Left ventricle myocardium inferior (tissue), 1 donor: Measurements from ENCODE around the gene STAT4. TPM values are rescaled to one million over a fixed set of nuclear protein-coding genes. Genes with fewer than 3 reads are reported as not detected.

Experiments
- DNase-seq: peaks from one replicate; pipeline ENCODE4 v3.0.0-alpha.2; 2020
- H3K27ac ChIP-seq: fragments of 200-600 bp; replicated peaks from 2 replicates; pipeline ENCODE4 v1.8.0; 2021
- H3K27me3 ChIP-seq: fragments of 200-600 bp; 2 replicates; pipeline ENCODE4 v1.8.0; 2021; ENCODE audit warnings: low read depth
- H3K36me3 ChIP-seq: fragments of 200-600 bp; 2 replicates; pipeline ENCODE4 v1.8.0; 2021
- H3K4me1 ChIP-seq: fragments of 200-600 bp; 2 replicates; pipeline ENCODE4 v1.8.0; 2021
- H3K4me3 ChIP-seq: fragments of 200-600 bp; 2 replicates; pipeline ENCODE4 v1.8.0; 2021; ENCODE audit warnings: mild to moderate bottlenecking, moderate library complexity
- H3K9me3 ChIP-seq: fragments of 200-600 bp; replicated peaks from 2 replicates; pipeline ENCODE4 v1.8.0; 2021
- intact Hi-C: fragments of 100-400 bp; cut with micrococcal nuclease; formaldehyde crosslinking; loops from one replicate; pipeline ENCODE4 v1.11.0; 2022
- total RNA-seq: library from RNA; stranded (reverse); fragmentation: NEBNext Ultra II Directional; extraction: Animal tissue kit (Norgen Biotek cat#: 25700); gene quantifications from one replicate; pipeline ENCODE4 v1.2.1, GENCODE V29; 2021
- TF ChIP-seq, protein P1 (sequence below): fragments of 200-600 bp; IDR thresholded peaks from 2 replicates; pipeline ENCODE4 v1.8.0; 2021; ENCODE audit warnings: antibody characterized with exemption, mild to moderate bottlenecking, borderline replicate concordance
- donor health status: DM: no; HTN: yes; CAD: no; lungs with severe emphysema.

Gene STAT4
- total RNA-seq, 1 donor from 2014 or later, result 0.82 TPM

DNA sequence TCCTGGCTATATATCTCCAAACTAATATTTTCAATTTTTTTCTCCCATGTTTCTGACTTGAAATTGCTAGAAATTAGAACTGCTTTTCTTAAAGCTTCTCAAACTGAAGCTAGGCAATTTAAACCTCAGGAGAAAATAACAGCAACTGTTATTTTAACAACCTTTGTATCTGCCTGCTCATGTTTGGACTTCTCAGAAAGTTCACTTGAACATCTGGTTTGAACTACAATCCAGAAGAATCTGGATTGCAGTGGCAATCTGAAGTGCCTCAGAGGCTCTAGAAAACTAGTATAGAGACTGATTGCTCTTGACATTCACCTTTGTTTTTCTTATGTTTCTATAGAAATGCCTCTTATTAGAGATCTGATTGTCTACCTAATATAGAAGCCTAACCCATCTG, 64.1 kb downstream of the STAT4 start:
- Histone ChIP-seq H3K4me3 (no peak overlapping the region), H3K36me3 (no peaks in the 10 kb centered on the region), H3K9me3 (peaks cover 8% of the 10 kb centered on the region), H3K4me1 (no peaks in the 10 kb centered on the region), H3K27ac (no peak overlapping the region), H3K27me3 (no peaks in the 10 kb centered on the region)
- no peak for DNase-seq
- TF ChIP-seq, protein P1, sequence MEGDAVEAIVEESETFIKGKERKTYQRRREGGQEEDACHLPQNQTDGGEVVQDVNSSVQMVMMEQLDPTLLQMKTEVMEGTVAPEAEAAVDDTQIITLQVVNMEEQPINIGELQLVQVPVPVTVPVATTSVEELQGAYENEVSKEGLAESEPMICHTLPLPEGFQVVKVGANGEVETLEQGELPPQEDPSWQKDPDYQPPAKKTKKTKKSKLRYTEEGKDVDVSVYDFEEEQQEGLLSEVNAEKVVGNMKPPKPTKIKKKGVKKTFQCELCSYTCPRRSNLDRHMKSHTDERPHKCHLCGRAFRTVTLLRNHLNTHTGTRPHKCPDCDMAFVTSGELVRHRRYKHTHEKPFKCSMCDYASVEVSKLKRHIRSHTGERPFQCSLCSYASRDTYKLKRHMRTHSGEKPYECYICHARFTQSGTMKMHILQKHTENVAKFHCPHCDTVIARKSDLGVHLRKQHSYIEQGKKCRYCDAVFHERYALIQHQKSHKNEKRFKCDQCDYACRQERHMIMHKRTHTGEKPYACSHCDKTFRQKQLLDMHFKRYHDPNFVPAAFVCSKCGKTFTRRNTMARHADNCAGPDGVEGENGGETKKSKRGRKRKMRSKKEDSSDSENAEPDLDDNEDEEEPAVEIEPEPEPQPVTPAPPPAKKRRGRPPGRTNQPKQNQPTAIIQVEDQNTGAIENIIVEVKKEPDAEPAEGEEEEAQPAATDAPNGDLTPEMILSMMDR, result no peak
- intact Hi-C loops, result no loop called here

DNA sequence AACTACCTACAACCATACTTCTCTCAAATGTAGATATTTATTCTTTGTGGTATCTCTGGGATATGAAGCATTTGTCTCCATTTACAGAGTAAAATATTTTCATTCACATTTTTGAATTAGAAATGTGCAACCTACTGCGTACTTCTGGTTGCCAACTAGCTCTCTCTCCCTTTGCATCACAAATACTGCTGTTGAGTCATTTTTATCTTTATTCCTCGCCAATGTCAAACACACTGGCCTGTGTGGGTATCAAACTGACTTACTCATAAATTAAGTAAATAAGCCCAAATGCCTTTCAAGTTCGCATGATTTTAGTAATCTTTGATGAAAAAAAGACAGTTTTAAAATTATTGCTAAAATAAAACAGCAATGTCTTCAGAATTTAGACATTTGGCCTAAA, 67.3 kb downstream of the STAT4 start:
- Histone ChIP-seq H3K9me3 (peaks cover 12% of the 10 kb centered on the region), H3K4me1 (no peaks in the 10 kb centered on the region), H3K4me3 (no peak overlapping the region), H3K36me3 (no peaks in the 10 kb centered on the region), H3K27ac (no peak overlapping the region), H3K27me3 (no peaks in the 10 kb centered on the region)
- no peak for DNase-seq
- TF ChIP-seq, protein P1, result no peak
- intact Hi-C loops, result no loop called here

DNA sequence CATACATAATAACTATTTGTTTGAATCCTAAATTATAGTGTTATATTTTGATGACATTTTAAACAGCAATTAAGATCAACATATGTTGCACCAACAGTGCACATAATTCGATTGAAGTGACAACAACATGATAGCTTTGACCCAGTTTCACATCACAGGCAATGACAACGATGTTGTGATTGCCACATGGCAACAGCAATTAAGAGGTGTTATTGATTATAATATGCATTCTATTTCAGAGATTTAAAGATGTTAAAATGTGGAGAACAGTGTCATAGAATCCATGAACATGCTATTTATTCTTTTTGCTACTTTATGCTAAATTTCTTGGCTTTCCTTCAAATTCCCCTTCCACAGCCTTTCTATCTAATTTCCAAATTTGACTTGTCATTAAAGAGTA, 68.5 kb downstream of the STAT4 start:
- TF ChIP-seq, protein P1, result no peak
- Histone ChIP-seq H3K27me3 (no peaks in the 10 kb centered on the region), H3K27ac (no peak overlapping the region), H3K4me1 (no peaks in the 10 kb centered on the region), H3K9me3 (peaks cover 12% of the 10 kb centered on the region), H3K36me3 (no peaks in the 10 kb centered on the region), H3K4me3 (no peak overlapping the region)
- no peak for DNase-seq
- intact Hi-C loops, result no loop called here

DNA sequence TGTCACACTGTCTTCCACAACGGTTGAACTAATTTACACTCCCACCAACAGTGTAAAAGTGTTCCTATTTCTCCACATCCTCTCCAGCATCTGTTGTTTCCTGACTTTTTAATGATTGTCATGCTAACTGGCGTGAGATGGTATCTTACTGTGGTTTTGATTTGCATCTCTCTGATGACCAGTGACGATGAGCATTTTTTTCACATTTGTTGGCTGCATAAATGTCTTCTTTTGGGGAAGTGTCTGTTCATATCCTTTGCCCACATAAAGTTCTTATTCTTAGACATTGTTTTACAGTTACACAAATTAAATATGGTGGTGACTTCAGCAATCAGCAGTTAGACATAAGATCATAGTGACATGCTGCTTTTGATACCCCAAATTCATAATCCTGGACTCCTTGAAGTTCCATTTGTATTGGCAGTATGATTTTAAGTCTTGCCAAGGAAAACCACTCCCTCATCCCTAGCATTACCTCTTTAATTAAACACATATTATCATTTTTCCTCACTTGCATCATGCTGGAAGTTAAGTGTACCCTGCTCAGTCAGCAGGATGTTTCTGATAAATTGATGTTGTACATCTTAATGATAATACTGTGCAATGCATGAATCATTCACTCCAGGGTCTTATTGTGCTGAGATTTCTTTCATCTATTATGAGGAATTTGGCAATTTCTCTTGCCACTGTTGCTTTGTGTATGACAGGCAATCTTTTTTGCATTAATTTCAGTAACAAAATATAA, 69.2 kb downstream of the STAT4 start:
- Histone ChIP-seq H3K4me3 (no peak overlapping the region), H3K9me3 (peaks cover 12% of the 10 kb centered on the region), H3K27me3 (no peaks in the 10 kb centered on the region), H3K36me3 (no peaks in the 10 kb centered on the region), H3K4me1 (no peaks in the 10 kb centered on the region), H3K27ac (no peak overlapping the region)
- intact Hi-C loops, result no loop called here
- TF ChIP-seq, protein P1, result no peak
- no peak for DNase-seq

DNA sequence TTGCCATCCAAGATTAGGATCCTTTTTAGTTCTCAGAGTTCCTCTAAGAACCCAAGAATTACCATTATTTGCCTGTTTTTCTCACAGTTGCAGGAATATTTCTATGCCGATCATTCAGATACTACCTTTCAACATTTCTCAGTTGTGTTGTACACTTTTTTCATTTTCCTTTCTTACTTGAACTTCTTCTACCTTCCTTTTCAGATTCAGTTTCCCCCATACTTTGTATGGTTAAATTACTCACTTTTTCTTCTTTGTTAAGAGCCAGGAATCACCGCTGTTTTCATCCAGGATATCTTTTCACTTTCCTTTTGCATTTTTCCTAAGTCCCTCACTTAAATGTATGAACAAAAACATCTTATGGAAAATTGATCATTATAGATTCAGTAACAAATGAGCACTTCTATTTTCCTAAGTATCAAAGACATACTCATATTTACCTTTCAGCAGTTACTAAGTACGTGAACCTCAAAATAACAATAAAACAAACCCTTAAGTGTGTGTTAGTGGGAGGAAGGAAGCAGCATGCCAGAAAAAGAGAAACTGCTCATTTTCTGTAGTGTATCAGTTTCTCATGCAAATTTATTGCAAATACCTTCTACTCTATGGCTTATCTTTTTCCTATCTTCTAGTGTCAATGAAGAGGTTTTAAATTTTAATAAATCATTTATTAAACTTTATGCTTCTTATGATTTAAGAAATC, 72.5 kb downstream of the STAT4 start:
- DNase-seq, result no peak
- Histone ChIP-seq H3K27me3 (no peaks in the 10 kb centered on the region), H3K9me3 (peaks cover 4% of the 10 kb centered on the region), H3K4me1 (no peaks in the 10 kb centered on the region), H3K4me3 (no peak overlapping the region), H3K27ac (no peak overlapping the region), H3K36me3 (no peaks in the 10 kb centered on the region)
- intact Hi-C loops, result no loop called here
- TF ChIP-seq, protein P1, result no peak
